Caco-2 (cell line): ENCODE results near the gene CYTH2. TPM values are rescaled to one million over a fixed set of nuclear protein-coding genes. Genes with fewer than 3 reads are reported as not detected.
A peak's percentile ranks its signal among the peaks of the same experiment; 100 is the strongest.

Source experiments
- BruUV-seq: library from RNA; stranded (reverse); fragments of 400-500 nt; replicated peaks from 2 replicates; lab custom pipeline; 2021; lab: Mats Ljungman, UMichigan
- CTCF ChIA-PET: fragments of 300-600 bp; sonication (Branson Sonifier 250); formaldehyde crosslinking; loops from one replicate; lab custom pipeline; 2022; ENCODE audit warnings: antibody characterized with exemption; lab: Charles Lee
- POLR2A ChIA-PET: fragments of 300-600 bp; sonication (Branson Sonifier 250); formaldehyde crosslinking; loops from one replicate; lab custom pipeline; 2022; ENCODE audit warnings: antibody characterized with exemption; lab: Charles Lee
- DNase-seq, 2 experiments: peaks; one replicate each; pipeline versions ENCODE4 v3.0.0 to v3.0.0-alpha.2; 2020 to 2022
- H3K27me3 ChIP-seq: replicated peaks from 2 replicates; pipeline ENCODE4 v1.6.0; 2011; ENCODE audit warnings: low read length; ENCODE audit not compliant: control insufficient read depth, insufficient read depth
- H3K36me3 ChIP-seq: 2 replicates; pipeline ENCODE4 v1.5.1; 2011; ENCODE audit warnings: low read length; ENCODE audit not compliant: control insufficient read depth, insufficient read depth
- H3K4me1 ChIP-seq: fragments of 250-450 bp; sonication (Bioruptor Pico); 2 replicates; pipeline ENCODE4 v1.5.1; 2020; ENCODE audit warnings: mild to moderate bottlenecking
- H3K4me3 ChIP-seq: 2 replicates; pipeline ENCODE4 v1.5.1; 2011; ENCODE audit warnings: low read depth, mild to moderate bottlenecking, control low read depth, low read length
- H3K9me3 ChIP-seq: fragments of 250-450 bp; sonication (Bioruptor Pico); 2 replicates; pipeline ENCODE4 v1.5.1; 2020; ENCODE audit warnings: mild to moderate bottlenecking, moderate library complexity
- H3K27ac Mint-ChIP-seq: one replicate; pipeline ENCODE4 v1.8.0; 2022; ENCODE audit warnings: mixed read lengths; ENCODE audit not compliant: unreplicated experiment
- H3K27me3 Mint-ChIP-seq: one replicate; pipeline ENCODE4 v1.8.0; 2022; ENCODE audit warnings: mixed read lengths; ENCODE audit not compliant: insufficient read depth, unreplicated experiment
- H3K36me3 Mint-ChIP-seq: one replicate; pipeline ENCODE4 v1.8.0; 2022; ENCODE audit warnings: mild to moderate bottlenecking, mixed read lengths; ENCODE audit not compliant: insufficient read depth, unreplicated experiment
- H3K4me1 Mint-ChIP-seq: one replicate; pipeline ENCODE4 v1.8.0; 2022; ENCODE audit warnings: low read depth, mixed read lengths; ENCODE audit not compliant: unreplicated experiment
- H3K4me3 Mint-ChIP-seq: one replicate; pipeline ENCODE4 v1.8.0; 2022; ENCODE audit warnings: mild to moderate bottlenecking, moderate library complexity, mixed read lengths; ENCODE audit not compliant: unreplicated experiment
- H3K9me3 Mint-ChIP-seq: one replicate; pipeline ENCODE4 v1.8.0; 2022; ENCODE audit warnings: mixed read lengths; ENCODE audit not compliant: unreplicated experiment
- CTCF ChIP-seq, 2 experiments: fragments of 200-600 bp in 1 of 2; IDR thresholded peaks; 1 replicate in 1 of 2; 2 replicates in 1 of 2; pipeline versions ENCODE4 v1.5.1 to v1.8.0; 2011 to 2022; ENCODE audit warnings: antibody characterized with exemption in 1 of 2, control low read depth in 1 of 2, inconsistent platforms in 1 of 2, low read depth in 1 of 2, low read length in 1 of 2, mild to moderate bottlenecking in 1 of 2, moderate library complexity in 1 of 2; ENCODE audit not compliant: insufficient read depth in 1 of 2, severe bottlenecking in 1 of 2, unreplicated experiment in 1 of 2
- intact Hi-C: fragments of 100-400 bp; cut with micrococcal nuclease; formaldehyde crosslinking; loops from one replicate; pipeline ENCODE4 v1.10.0; 2022; ENCODE audit not compliant: unreplicated experiment
- total RNA-seq: library from RNA; stranded (reverse); gene quantifications from 2 replicates; pipeline ENCODE4 v1.2.3, GENCODE V29; 2022

CYTH2 gene
- total RNA-seq, 1 experiment from 2014 or later: 74.6 TPM

- Mint-ChIP-seq H3K9me3 (no peaks in the 10 kb centered on the region), H3K27me3 (no peaks in the 10 kb centered on the region), H3K27ac (peak overlapping the region; percentile 81), H3K36me3 (peaks cover 63% of the 10 kb centered on the region), H3K4me3 (peak overlapping the region; percentile 64), H3K4me1 (peaks cover 38% of the 10 kb centered on the region)
- DNase-seq: peak; percentile 97 to 99
- TF ChIP-seq CTCF (IDR thresholded peaks at IDR 0.05; ENCODE audit: insufficient read depth in 1 of 2, low read depth in 1 of 2, low read length in 1 of 2, severe bottlenecking in 1 of 2, unreplicated experiment in 1 of 2): no peak
- Histone ChIP-seq H3K4me1 (peaks cover 18% of the 10 kb centered on the region), H3K9me3 (no peaks in the 10 kb centered on the region), H3K4me3 (peak overlapping the region; percentile 77), H3K27me3 (no peaks in the 10 kb centered on the region), H3K36me3 (no peaks in the 10 kb centered on the region; the same call in 1 of the 2 replicates)
- ChIA-PET CTCF (interaction anchor here (0.6 to 1.9 kb wide), 20 partner anchors 9 to 171 kb away, joined by 3 to 47 read pairs (median 6); partner anchors contain the start of genes GRWD1, KDELR1, SYNGR4 and TMEM143), POLR2A (interaction anchor here (0.5 to 1.7 kb wide), 26 partner anchors 9 to 1219 kb away, joined by 3 to 22 read pairs (median 4); partner anchors contain the start of genes KDELR1, RPL18, SPHK2 and SYNGR4)
- no TSS peak for BruUV-seq
- intact Hi-C loops: loop anchor here (1.0 to 2.0 kb wide), 4 partner anchors 9 to 91 kb away; partner anchors contain the start of genes CYTH2 and GRWD1
Measured at GRCh38 chr19:48492925-48493717, 24.0 kb downstream of the CYTH2 start.

GRCh38 chr19:48493718-48494401, 24.7 kb downstream of the CYTH2 start:
- Histone ChIP-seq H3K9me3 (no peaks in the 10 kb centered on the region), H3K36me3 (no peaks in the 10 kb centered on the region; the same call in 1 of the 2 replicates), H3K4me3 (peak overlapping the region; percentile 77), H3K4me1 (peaks cover 15% of the 10 kb centered on the region), H3K27me3 (no peaks in the 10 kb centered on the region)
- Mint-ChIP-seq H3K9me3 (no peaks in the 10 kb centered on the region), H3K36me3 (peaks cover 58% of the 10 kb centered on the region), H3K27me3 (no peaks in the 10 kb centered on the region), H3K4me3 (peak overlapping the region; percentile 64), H3K4me1 (peaks cover 33% of the 10 kb centered on the region), H3K27ac (peak overlapping the region; percentile 81)
- DNase-seq: no peak
- ChIA-PET POLR2A (interaction anchor here (0.6 to 1.7 kb wide), 18 partner anchors 8 to 360 kb away, joined by 3 to 22 read pairs (median 5); partner anchors contain the start of genes KDELR1, RPL18, SPHK2 and SYNGR4), CTCF (interaction anchor here (0.6 to 1.9 kb wide), 18 partner anchors 8 to 172 kb away, joined by 3 to 47 read pairs (median 6); partner anchors contain the start of gene KDELR1)
- intact Hi-C loops: loop anchor here (1.0 to 2.0 kb wide), 4 partner anchors 8 to 90 kb away; partner anchors contain the start of genes CYTH2 and GRWD1
- TF ChIP-seq CTCF (IDR thresholded peaks at IDR 0.05; ENCODE audit: insufficient read depth in 1 of 2, low read depth in 1 of 2, low read length in 1 of 2, severe bottlenecking in 1 of 2, unreplicated experiment in 1 of 2): no peak
- BruUV-seq: no TSS peak

GRCh38 chr19:48495396-48495795, 26.2 kb downstream of the CYTH2 start:
- POLR2A ChIA-PET: no interaction called here
- TF ChIP-seq CTCF (IDR thresholded peaks at IDR 0.05; ENCODE audit: insufficient read depth in 1 of 2, low read depth in 1 of 2, low read length in 1 of 2, severe bottlenecking in 1 of 2, unreplicated experiment in 1 of 2): no peak
- CTCF ChIA-PET: no interaction called here
- no peaks in the 10 kb centered on the region for H3K27me3 ChIP-seq
- peak overlapping the region; percentile 64 for H3K4me3 Mint-ChIP-seq
- H3K4me3 ChIP-seq: no peak overlapping the region
- BruUV-seq: TSS peak; percentile 52
- DNase-seq: no peak
- intact Hi-C loops: no loop called here
- H3K27ac Mint-ChIP-seq: peak overlapping the region; percentile 81
- peaks cover 42% of the 10 kb centered on the region for H3K4me1 Mint-ChIP-seq
- H3K27me3 Mint-ChIP-seq: no peaks in the 10 kb centered on the region
- no peaks in the 10 kb centered on the region for H3K9me3 ChIP-seq
- no peaks in the 10 kb centered on the region for H3K9me3 Mint-ChIP-seq
- peaks cover 20% of the 10 kb centered on the region for H3K4me1 ChIP-seq
- peaks cover 58% of the 10 kb centered on the region for H3K36me3 Mint-ChIP-seq
- H3K36me3 ChIP-seq: no peaks in the 10 kb centered on the region; the same call in 1 of the 2 replicates
